Neural cell (in vitro differentiated cells): ENCODE data around the gene REXO5. TPM values are rescaled to one million over a fixed set of nuclear protein-coding genes. Genes with fewer than 3 reads are reported as not detected.

Experiments
- H2AFZ ChIP-seq: fragments of 200-600, 300-800 bp; sonication (generic), shearing (Covaris generic); 2 replicates; pipeline ENCODE4 v1.6.0; 2014; ENCODE audit warnings: low read depth, mild to moderate bottlenecking, antibody characterized with exemption, low read length, moderate library complexity
- H3F3A ChIP-seq: fragments of 200-600 bp; shearing (Covaris generic); 2 replicates; pipeline ENCODE4 v1.6.1; 2016; ENCODE audit warnings: mild to moderate bottlenecking, moderate library complexity, mixed read lengths, antibody characterized with exemption, low read length; ENCODE audit not compliant: insufficient read depth, poor library complexity, severe bottlenecking
- H3K27ac ChIP-seq: fragments of 200-600, 300-800 bp; sonication (generic), shearing (Covaris generic); 2 replicates; pipeline ENCODE4 v1.5.1; 2014; ENCODE audit warnings: mild to moderate bottlenecking, low read length, moderate library complexity
- H3K27me3 ChIP-seq: fragments of 300-800, 200-600 bp; sonication (generic), shearing (Covaris generic); 2 replicates; pipeline ENCODE4 v1.6.0; 2014; ENCODE audit warnings: mild to moderate bottlenecking, low read depth, low read length, moderate library complexity; ENCODE audit not compliant: insufficient read depth
- H3K36me3 ChIP-seq: fragments of 300-800, 200-600 bp; sonication (generic), shearing (Covaris generic); 2 replicates; pipeline ENCODE4 v1.5.1; 2014; ENCODE audit warnings: mild to moderate bottlenecking, antibody characterized with exemption, low read length, moderate library complexity; ENCODE audit not compliant: insufficient read depth
- H3K4me2 ChIP-seq: fragments of 300-800, 200-600 bp; sonication (generic), shearing (Covaris generic); 2 replicates; pipeline ENCODE4 v1.6.0; 2014; ENCODE audit warnings: mild to moderate bottlenecking, low read length
- H3K4me3 ChIP-seq: fragments of 300-800, 200-600 bp; sonication (generic), shearing (Covaris generic); 2 replicates; pipeline ENCODE4 v1.5.1; 2014; ENCODE audit warnings: mild to moderate bottlenecking, low read length, moderate library complexity
- H3K79me2 ChIP-seq: fragments of 200-600 bp; shearing (Covaris generic); replicated peaks from 2 replicates; pipeline ENCODE4 v1.6.0; 2014; ENCODE audit warnings: mild to moderate bottlenecking, low read length, moderate library complexity; ENCODE audit not compliant: insufficient read depth
- H3K9ac ChIP-seq: fragments of 300-800, 200-600 bp; sonication (generic), shearing (Covaris generic); 2 replicates; pipeline ENCODE4 v1.6.1; 2016; ENCODE audit warnings: mild to moderate bottlenecking, low read length, mixed read lengths
- H3K9me2 ChIP-seq: fragments of 200-600 bp; shearing (Covaris generic); 2 replicates; pipeline ENCODE4 v1.6.1; 2016; ENCODE audit warnings: mild to moderate bottlenecking, low read length, mixed read lengths; ENCODE audit not compliant: insufficient read depth
- H3K9me3 ChIP-seq: fragments of 200-600, 300-800 bp; sonication (generic), shearing (Covaris generic); 2 replicates; pipeline ENCODE4 v1.6.1; 2016; ENCODE audit warnings: mild to moderate bottlenecking, mixed run types, low read length, moderate library complexity, mixed read lengths
- H4K20me1 ChIP-seq: fragments of 200-600 bp; shearing (Covaris generic); 2 replicates; pipeline ENCODE4 v1.6.1; 2016; ENCODE audit warnings: mild to moderate bottlenecking, mixed run types; ENCODE audit not compliant: insufficient read depth
- EP300 ChIP-seq: fragments of 450-650 bp; conservative IDR thresholded peaks from 2 replicates; pipeline ENCODE4 v1.6.1; 2014; ENCODE audit warnings: antibody characterized with exemption, mild to moderate bottlenecking, moderate library complexity; ENCODE audit not compliant: poor library complexity, severe bottlenecking
- EZH2 ChIP-seq: fragments of 200-600, 300-800 bp; shearing (Covaris generic), sonication (generic); IDR thresholded peaks from 2 replicates; pipeline ENCODE4 v1.6.1; 2014; ENCODE audit warnings: antibody characterized with exemption, low read length, borderline replicate concordance, mild to moderate bottlenecking; ENCODE audit not compliant: insufficient read depth, poor library complexity, severe bottlenecking
- MXI1 ChIP-seq: fragments of 450-650 bp; conservative IDR thresholded peaks from 2 replicates; pipeline ENCODE4 v1.6.1; 2014; ENCODE audit warnings: antibody characterized with exemption, mild to moderate bottlenecking; ENCODE audit not compliant: poor library complexity, severe bottlenecking
- POLR2AphosphoS5 ChIP-seq: IDR thresholded peaks from 2 replicates; pipeline ENCODE4 v1.6.1; 2012
- RAD21 ChIP-seq: fragments of 450-650 bp; conservative IDR thresholded peaks from 2 replicates; pipeline ENCODE4 v1.6.1; 2014; ENCODE audit warnings: antibody characterized with exemption, mild to moderate bottlenecking, moderate library complexity
- SMC3 ChIP-seq: fragments of 450-650 bp; conservative IDR thresholded peaks from 2 replicates; pipeline ENCODE4 v1.6.1; 2014; ENCODE audit warnings: antibody characterized with exemption, mild to moderate bottlenecking, moderate library complexity; ENCODE audit not compliant: poor library complexity
- TAF1 ChIP-seq: IDR thresholded peaks from 2 replicates; pipeline ENCODE4 v1.6.1; 2012; ENCODE audit warnings: low read depth
- polyA plus RNA-seq: library from polyadenylated mRNA; depleted of rRNA; stranded (reverse); fragments of >200 nt; gene quantifications from 2 replicates; pipeline ENCODE4 v1.2.3, GENCODE V29; 2014
- small RNA-seq, 3 experiments: library from RNA; depleted of rRNA; stranded (forward); fragments of <200 nt; gene quantifications; one replicate each; pipeline ENCODE3, GENCODE V24; 2012
- TF ChIP-seq, protein P1 (sequence below): IDR thresholded peaks from 2 replicates; pipeline ENCODE4 v1.6.1; 2012; ENCODE audit warnings: borderline replicate concordance
- TF ChIP-seq, protein P2 (sequence below): fragments of 450-650 bp; IDR thresholded peaks from 2 replicates; pipeline ENCODE4 v1.5.1; 2014; ENCODE audit warnings: antibody characterized with exemption, mild to moderate bottlenecking, moderate library complexity; ENCODE audit not compliant: poor library complexity, severe bottlenecking

Gene REXO5
- polyA plus RNA-seq, 1 donor from 2014 or later, result 11.2 TPM

DNA sequence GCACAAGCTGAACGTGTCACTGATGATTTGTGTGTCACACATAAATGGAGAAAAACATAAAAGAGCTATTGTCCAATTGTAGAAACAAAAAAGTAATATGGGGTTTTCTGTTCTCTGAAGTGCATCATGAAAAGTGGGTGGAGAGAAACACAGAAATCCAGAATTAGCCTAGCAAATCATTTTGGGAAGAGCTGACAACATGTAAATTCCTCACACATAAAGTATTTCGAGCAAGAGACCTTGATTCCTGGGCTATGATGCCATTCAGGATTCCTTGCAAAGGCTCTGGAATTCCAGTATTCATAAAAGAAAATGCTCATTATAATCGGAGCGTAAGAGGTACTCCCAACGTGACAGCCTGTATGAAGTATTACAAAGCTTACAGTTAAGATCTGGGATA lies 92.7 kb downstream of the REXO5 start:
- Histone ChIP-seq H4K20me1 (no peaks in the 10 kb centered on the region), H3K36me3 (no peaks in the 10 kb centered on the region), H3K4me2 (peak overlapping the region; percentile 75), H3F3A (no peaks in the 10 kb centered on the region), H3K27me3 (no peaks in the 10 kb centered on the region), H3K9me3 (no peaks in the 10 kb centered on the region), H3K9me2 (no peaks in the 10 kb centered on the region), H3K27ac (peak overlapping the region; percentile 100), H3K79me2 (peaks cover 59% of the 10 kb centered on the region), H3K9ac (peak overlapping the region; percentile 99), H3K4me3 (peak overlapping the region; percentile 83), H2AFZ (peak overlapping the region; percentile 46)
- TF ChIP-seq MXI1 (no peak), POLR2AphosphoS5 (no peak), RAD21 (no peak), EP300 (no peak), TAF1 (no peak), EZH2 (no peak), SMC3 (no peak)
- TF ChIP-seq, protein P1, sequence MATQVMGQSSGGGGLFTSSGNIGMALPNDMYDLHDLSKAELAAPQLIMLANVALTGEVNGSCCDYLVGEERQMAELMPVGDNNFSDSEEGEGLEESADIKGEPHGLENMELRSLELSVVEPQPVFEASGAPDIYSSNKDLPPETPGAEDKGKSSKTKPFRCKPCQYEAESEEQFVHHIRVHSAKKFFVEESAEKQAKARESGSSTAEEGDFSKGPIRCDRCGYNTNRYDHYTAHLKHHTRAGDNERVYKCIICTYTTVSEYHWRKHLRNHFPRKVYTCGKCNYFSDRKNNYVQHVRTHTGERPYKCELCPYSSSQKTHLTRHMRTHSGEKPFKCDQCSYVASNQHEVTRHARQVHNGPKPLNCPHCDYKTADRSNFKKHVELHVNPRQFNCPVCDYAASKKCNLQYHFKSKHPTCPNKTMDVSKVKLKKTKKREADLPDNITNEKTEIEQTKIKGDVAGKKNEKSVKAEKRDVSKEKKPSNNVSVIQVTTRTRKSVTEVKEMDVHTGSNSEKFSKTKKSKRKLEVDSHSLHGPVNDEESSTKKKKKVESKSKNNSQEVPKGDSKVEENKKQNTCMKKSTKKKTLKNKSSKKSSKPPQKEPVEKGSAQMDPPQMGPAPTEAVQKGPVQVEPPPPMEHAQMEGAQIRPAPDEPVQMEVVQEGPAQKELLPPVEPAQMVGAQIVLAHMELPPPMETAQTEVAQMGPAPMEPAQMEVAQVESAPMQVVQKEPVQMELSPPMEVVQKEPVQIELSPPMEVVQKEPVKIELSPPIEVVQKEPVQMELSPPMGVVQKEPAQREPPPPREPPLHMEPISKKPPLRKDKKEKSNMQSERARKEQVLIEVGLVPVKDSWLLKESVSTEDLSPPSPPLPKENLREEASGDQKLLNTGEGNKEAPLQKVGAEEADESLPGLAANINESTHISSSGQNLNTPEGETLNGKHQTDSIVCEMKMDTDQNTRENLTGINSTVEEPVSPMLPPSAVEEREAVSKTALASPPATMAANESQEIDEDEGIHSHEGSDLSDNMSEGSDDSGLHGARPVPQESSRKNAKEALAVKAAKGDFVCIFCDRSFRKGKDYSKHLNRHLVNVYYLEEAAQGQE, result no peak
- TF ChIP-seq, protein P2, sequence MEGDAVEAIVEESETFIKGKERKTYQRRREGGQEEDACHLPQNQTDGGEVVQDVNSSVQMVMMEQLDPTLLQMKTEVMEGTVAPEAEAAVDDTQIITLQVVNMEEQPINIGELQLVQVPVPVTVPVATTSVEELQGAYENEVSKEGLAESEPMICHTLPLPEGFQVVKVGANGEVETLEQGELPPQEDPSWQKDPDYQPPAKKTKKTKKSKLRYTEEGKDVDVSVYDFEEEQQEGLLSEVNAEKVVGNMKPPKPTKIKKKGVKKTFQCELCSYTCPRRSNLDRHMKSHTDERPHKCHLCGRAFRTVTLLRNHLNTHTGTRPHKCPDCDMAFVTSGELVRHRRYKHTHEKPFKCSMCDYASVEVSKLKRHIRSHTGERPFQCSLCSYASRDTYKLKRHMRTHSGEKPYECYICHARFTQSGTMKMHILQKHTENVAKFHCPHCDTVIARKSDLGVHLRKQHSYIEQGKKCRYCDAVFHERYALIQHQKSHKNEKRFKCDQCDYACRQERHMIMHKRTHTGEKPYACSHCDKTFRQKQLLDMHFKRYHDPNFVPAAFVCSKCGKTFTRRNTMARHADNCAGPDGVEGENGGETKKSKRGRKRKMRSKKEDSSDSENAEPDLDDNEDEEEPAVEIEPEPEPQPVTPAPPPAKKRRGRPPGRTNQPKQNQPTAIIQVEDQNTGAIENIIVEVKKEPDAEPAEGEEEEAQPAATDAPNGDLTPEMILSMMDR, result no peak

Small RNA genes lying within 50 kb of the gene (small RNA-seq; reads per million reads assigned to genes)
- gene RF00618 (0 to 0.08 (median 0) reads per million in 3 experiments), gene RNU6-944P (0 to 0.41 (median 0) reads per million in 3 experiments)

Other genes with a start within 250 kb of the REXO5 start
- 0.28 TPM in 1 of 2 replicates, not detected in the other for gene ACSM2B, start 230.2 kb upstream of the REXO5 start, polyA plus RNA-seq
- gene ACSM1, start 108.8 kb upstream of the REXO5 start, polyA plus RNA-seq, result not detected in 2 replicates
- gene THUMPD1, start 64.7 kb upstream of the REXO5 start, polyA plus RNA-seq, result 53.6 and 57.1 TPM in 2 replicates
- gene ACSM3, start 42.5 kb upstream of the REXO5 start, polyA plus RNA-seq, result 0.57 TPM in 1 of 2 replicates, not detected in the other
- gene ERI2, start 55 bp upstream of the REXO5 start, polyA plus RNA-seq, result 17.0 and 46.9 TPM in 2 replicates
- gene DCUN1D3, start 93.8 kb downstream of the REXO5 start, polyA plus RNA-seq, result 9.2 and 11.5 TPM in 2 replicates
- 98.7 and 125 TPM in 2 replicates for gene LYRM1, start 94.2 kb downstream of the REXO5 start, polyA plus RNA-seq